ENCODE results near the gene MORN5. TPM values are rescaled to one million over a fixed set of nuclear protein-coding genes. Genes with fewer than 3 reads are reported as not detected.
A peak's percentile ranks its signal among the peaks of the same experiment; 100 is the strongest.

MORN5 gene
- total and polyA plus RNA-seq, 3 donors from 2014 or later, result 19.2 to 183 (median 34.7) TPM

DNA sequence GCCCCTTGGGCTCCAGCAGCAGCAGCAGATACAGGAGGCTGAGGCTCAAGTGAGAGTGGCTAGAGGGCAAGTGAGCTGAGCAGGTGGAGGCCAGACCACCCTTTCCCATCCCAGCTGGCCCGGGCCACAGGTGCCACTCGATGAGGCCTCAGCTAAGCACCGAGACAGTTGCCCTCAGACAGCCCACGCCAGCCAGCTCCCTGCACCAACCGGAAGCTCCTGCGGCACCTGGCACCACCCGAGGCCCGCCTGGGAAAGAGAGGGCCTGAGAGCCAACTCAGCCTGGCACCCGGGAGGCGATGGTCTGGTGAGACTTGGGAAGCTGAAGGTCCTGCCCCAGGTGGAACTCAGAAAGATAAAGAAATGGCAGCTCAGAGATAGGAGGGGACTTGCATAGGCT is 38.3 kb upstream of the MORN5 start:
- 82 to 93% methylated on average over 3 to 10 of the region's 10 CpGs for WGBS, 2 donors
- intact Hi-C loops (cut with DNase I; ENCODE audit: low total_unique reads), result no loop called here
- no peak for TF ChIP-seq POLR2A (IDR thresholded peaks at IDR 0.05)
- TF ChIP-seq, protein P1, sequence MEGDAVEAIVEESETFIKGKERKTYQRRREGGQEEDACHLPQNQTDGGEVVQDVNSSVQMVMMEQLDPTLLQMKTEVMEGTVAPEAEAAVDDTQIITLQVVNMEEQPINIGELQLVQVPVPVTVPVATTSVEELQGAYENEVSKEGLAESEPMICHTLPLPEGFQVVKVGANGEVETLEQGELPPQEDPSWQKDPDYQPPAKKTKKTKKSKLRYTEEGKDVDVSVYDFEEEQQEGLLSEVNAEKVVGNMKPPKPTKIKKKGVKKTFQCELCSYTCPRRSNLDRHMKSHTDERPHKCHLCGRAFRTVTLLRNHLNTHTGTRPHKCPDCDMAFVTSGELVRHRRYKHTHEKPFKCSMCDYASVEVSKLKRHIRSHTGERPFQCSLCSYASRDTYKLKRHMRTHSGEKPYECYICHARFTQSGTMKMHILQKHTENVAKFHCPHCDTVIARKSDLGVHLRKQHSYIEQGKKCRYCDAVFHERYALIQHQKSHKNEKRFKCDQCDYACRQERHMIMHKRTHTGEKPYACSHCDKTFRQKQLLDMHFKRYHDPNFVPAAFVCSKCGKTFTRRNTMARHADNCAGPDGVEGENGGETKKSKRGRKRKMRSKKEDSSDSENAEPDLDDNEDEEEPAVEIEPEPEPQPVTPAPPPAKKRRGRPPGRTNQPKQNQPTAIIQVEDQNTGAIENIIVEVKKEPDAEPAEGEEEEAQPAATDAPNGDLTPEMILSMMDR (IDR thresholded peaks at IDR 0.05), result no peak
- peaks cover 7% of the 10 kb centered on the region for H3K4me1 ChIP-seq
- no peaks in the 10 kb centered on the region for H3K27me3 ChIP-seq
- H3K4me3 ChIP-seq, result no peak overlapping the region
- H3K9me3 ChIP-seq, result no peaks in the 10 kb centered on the region
- no peak overlapping the region for H3K27ac ChIP-seq
- no peak for DNase-seq
- no peaks in the 10 kb centered on the region for H3K36me3 ChIP-seq (ENCODE audit: low read depth, missing control alignments)

DNA sequence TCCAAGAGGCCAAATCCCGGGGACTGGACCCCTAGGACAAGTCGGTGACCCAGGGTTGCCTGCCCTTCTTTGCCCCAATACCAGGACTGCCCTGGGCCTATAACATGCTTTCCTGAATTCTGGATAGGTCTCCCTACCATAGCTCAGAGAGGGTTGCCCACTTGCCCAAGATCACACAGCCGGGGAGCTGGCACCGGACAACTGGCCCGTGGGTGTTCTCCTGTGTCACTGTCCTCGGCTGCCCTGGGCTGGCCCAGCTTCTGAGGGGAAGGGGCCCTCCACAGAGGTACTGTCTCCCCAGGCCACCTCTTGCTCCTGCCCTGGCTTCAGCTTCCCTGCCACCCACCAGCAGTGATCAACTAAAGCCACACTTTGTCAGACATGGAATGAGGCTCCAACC is 37.8 kb upstream of the MORN5 start:
- no peak overlapping the region for H3K4me3 ChIP-seq
- no peak for TF ChIP-seq POLR2A (IDR thresholded peaks at IDR 0.05)
- TF ChIP-seq, protein P1 (IDR thresholded peaks at IDR 0.05), result no peak
- WGBS, 2 donors, result 92 to 95% methylated on average over 2 to 6 of the region's 6 CpGs
- H3K36me3 ChIP-seq (ENCODE audit: low read depth, missing control alignments), result no peaks in the 10 kb centered on the region
- no peaks in the 10 kb centered on the region for H3K27me3 ChIP-seq
- H3K4me1 ChIP-seq, result peaks cover 7% of the 10 kb centered on the region
- no peaks in the 10 kb centered on the region for H3K9me3 ChIP-seq
- DNase-seq, result no peak
- H3K27ac ChIP-seq, result no peak overlapping the region
- intact Hi-C loops (cut with DNase I; ENCODE audit: low total_unique reads), result no loop called here

DNA sequence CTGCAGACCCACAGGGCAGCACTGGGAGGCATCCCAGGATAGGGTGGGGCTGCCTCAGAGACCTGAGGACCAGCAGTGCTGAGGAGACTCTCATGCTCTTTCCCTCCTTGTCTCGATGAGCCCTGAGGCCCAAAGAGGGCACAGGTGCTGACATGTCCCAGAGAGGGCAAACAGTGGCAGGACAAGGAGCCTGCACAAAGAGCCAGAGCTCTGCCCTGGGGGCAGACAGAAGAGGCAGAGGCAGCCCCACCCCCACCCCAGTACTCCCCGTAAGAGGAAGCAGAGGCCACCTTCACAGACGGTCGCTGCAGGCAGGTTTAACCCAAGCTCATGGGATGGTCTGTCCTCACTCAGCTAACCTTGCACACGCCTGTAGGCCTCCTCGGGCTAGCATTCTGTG is 37.2 kb upstream of the MORN5 start:
- DNase-seq, result no peak
- no peak overlapping the region for H3K4me3 ChIP-seq
- H3K36me3 ChIP-seq (ENCODE audit: low read depth, missing control alignments), result no peaks in the 10 kb centered on the region
- intact Hi-C loops (cut with DNase I; ENCODE audit: low total_unique reads), result no loop called here
- H3K27me3 ChIP-seq, result no peaks in the 10 kb centered on the region
- no peaks in the 10 kb centered on the region for H3K9me3 ChIP-seq
- WGBS, 2 donors, result 21 to 69% methylated on average over 2 to 6 of the region's 6 CpGs
- TF ChIP-seq, protein P1 (IDR thresholded peaks at IDR 0.05), result no peak
- no peak for TF ChIP-seq POLR2A (IDR thresholded peaks at IDR 0.05)
- no peak overlapping the region for H3K27ac ChIP-seq
- H3K4me1 ChIP-seq, result peaks cover 7% of the 10 kb centered on the region

DNA sequence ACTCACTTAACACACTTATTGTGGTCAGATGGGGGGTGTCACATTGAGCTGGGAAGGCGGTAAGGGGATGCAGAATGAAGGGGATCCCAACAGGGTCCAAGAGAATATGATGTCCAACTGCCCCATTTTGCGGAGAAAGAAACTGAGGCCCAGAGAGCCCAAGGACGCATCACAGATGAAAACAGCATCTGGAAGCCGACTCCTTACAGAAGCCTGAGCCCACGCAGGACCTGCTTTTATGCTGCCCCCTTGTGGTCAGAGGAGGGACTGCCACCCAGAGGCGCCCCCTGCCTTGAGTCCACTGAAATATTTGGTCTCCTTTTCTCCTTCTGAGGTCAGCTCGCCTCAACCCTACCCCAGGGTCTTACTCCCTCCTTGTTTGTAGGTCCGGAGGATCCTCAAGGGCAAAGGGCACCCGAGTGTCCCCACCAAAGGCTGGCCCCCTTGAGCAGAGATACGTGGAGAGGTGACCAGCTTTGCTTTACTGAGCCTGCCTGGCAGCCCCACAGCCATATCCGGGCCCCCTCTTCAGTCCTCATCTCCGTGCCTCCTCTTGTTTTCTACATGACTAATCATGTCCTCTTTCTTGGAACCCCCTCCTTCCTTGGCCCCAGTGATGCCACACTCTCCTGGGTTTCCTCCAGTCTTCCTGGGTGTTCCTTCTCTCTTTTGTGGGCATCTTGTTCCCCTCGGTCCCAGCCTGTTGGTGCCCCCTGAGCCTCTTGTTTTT is 36.6 kb upstream of the MORN5 start:
- peaks cover 7% of the 10 kb centered on the region for H3K4me1 ChIP-seq
- TF ChIP-seq, protein P1 (IDR thresholded peaks at IDR 0.05), result peak; percentile 88 to 96 (median 93)
- TF ChIP-seq POLR2A (IDR thresholded peaks at IDR 0.05), result no peak
- DNase-seq, result peak; percentile 87
- H3K27ac ChIP-seq, result no peak overlapping the region
- WGBS, 2 donors, result 36 to 49% methylated on average over 13 of the region's 13 CpGs
- no peaks in the 10 kb centered on the region for H3K36me3 ChIP-seq (ENCODE audit: low read depth, missing control alignments)
- no peaks in the 10 kb centered on the region for H3K9me3 ChIP-seq
- H3K27me3 ChIP-seq, result no peaks in the 10 kb centered on the region
- intact Hi-C loops (cut with DNase I; ENCODE audit: low total_unique reads), result no loop called here
- H3K4me3 ChIP-seq, result no peak overlapping the region

DNA sequence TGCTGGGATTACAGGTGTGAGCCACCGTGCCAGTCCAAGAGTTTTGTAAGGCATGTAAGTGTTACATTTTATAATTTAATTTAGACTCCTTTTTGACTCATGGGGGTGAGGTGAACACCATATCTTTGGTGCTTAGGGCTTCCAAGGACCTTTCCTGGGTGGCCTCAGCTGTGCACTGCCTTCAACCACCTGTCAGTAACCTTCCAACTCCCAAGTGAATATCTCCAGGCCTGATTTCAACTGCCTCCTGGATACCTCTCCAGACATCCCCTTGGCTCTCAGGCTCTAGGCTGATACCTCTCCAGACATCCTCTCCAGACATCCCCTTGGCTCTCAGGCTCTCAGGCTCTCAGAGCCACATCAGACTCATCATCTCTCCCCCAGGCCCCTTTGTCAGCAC is 35.7 kb upstream of the MORN5 start:
- Histone ChIP-seq H3K27me3 (no peaks in the 10 kb centered on the region), H3K4me1 (peaks cover 7% of the 10 kb centered on the region), H3K4me3 (no peak overlapping the region), H3K36me3 (ENCODE audit: low read depth, missing control alignments) (no peaks in the 10 kb centered on the region), H3K27ac (no peak overlapping the region), H3K9me3 (no peaks in the 10 kb centered on the region)
- TF ChIP-seq POLR2A (IDR thresholded peaks at IDR 0.05), result no peak
- TF ChIP-seq, protein P1 (IDR thresholded peaks at IDR 0.05), result no peak
- no peak for DNase-seq
- intact Hi-C loops (cut with DNase I; ENCODE audit: low total_unique reads), result no loop called here
- 80 to 83% methylated on average over 1 of the region's 1 CpG for WGBS, 2 donors

Data from testis (tissue), 3 donors.